Transverse colon (tissue), 4 donors: ENCODE data around the gene PDE4DIP.
"Not testable (repeated sequence)": the region's sequence is repeated elsewhere in the genome, so short reads cannot be mapped to it uniquely, and the experiment has no call there.

Experiments used
- CTCF ChIP-seq, 5 experiments: fragments of 200-600 bp in 3 of 5; fragments of 450-650 bp in 2 of 5; sonication (generic) in 3 of 5; IDR thresholded peaks; 1 replicate in 2 of 5; 2 replicates in 3 of 5; pipeline ENCODE4 v1.5.1; 2016 to 2017; ENCODE audit warnings: antibody characterized with exemption in 5 of 5, inconsistent platforms in 3 of 5, mild to moderate bottlenecking in 2 of 5, moderate library complexity in 1 of 5
- EP300 ChIP-seq: sonication (generic); formaldehyde crosslinking; IDR thresholded peaks from one replicate; pipeline ENCODE4 v1.6.1; 2017; ENCODE audit warnings: antibody characterized with exemption, low read depth
- POLR2A ChIP-seq: fragments of 450-650 bp; IDR thresholded peaks from one replicate; pipeline ENCODE4 v1.6.1; 2016; ENCODE audit warnings: antibody characterized with exemption, mild to moderate bottlenecking, moderate library complexity
- POLR2AphosphoS5 ChIP-seq, 3 donors: sonication (generic); formaldehyde crosslinking; IDR thresholded peaks; one replicate each; pipeline ENCODE4 v1.6.1; 2016; ENCODE audit warnings: antibody characterized with exemption in 3 of 3

- TF ChIP-seq POLR2A; CTCF (IDR thresholded peaks at IDR 0.05); EP300; POLR2AphosphoS5 (IDR thresholded peaks at IDR 0.05): not testable (repeated sequence)
Measured at GRCh38 chr1:148901150-148901952, 57.1 kb downstream of the PDE4DIP start.
